Measurements from ENCODE around the gene SLC33A1. TPM values are rescaled to one million over a fixed set of nuclear protein-coding genes. Genes with fewer than 3 reads are reported as not detected.

Gene SLC33A1
- total and polyA plus RNA-seq, 10 of the 15 experiments (the other 5 are each of a cell fraction or from before 2014, with no cell fraction given), result 6.4 to 25.2 (median 19.8) TPM

DNA sequence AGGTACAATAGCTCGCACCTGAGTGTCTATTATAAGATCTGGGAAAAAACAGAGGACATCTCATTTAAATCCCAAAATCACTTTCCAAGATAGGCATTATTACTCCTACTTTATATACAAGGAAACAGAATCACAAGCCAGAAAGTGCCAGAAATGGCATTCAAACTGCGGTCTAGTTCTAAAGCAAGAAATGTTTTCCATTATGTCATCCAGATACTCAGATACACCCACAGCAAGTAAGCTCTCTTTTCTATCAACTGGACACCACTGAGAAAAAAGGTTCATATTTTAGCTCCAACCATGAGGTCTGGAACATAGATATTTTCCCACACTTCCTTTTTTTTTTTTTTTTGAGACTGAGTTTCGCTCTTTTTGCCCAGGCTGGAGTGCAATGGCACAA, 8.1 kb downstream of the SLC33A1 start:
- Histone ChIP-seq H4K20me1 (ENCODE audit: control insufficient read depth, insufficient read depth) (no peaks in the 10 kb centered on the region), H3K27me3 (replicated peaks in 1 of 2; ENCODE audit: control insufficient read depth in 2 of 2, insufficient read depth in 2 of 2, low read length in 1 of 2) (no peaks in the 10 kb centered on the region), H3K9me3 (replicated peaks; ENCODE audit: control insufficient read depth, insufficient read depth, low read length) (no peaks in the 10 kb centered on the region), H3K27ac (ENCODE audit: control insufficient read depth, insufficient read depth) (no peak overlapping the region), H3K9ac (ENCODE audit: control insufficient read depth, insufficient read depth, low read length) (peak overlapping the region; percentile 40; the same call in 1 of the 2 replicates), H2AFZ (ENCODE audit: control insufficient read depth, low read depth, low read length) (no peak overlapping the region), H3K4me1 (ENCODE audit: control insufficient read depth, insufficient read depth, low read length) (peaks cover 11% of the 10 kb centered on the region), H3K4me2 (ENCODE audit: control insufficient read depth, insufficient read depth) (peak overlapping the region; percentile 42), H3K79me2 (ENCODE audit: control insufficient read depth, insufficient read depth, low read length) (peaks cover 67% of the 10 kb centered on the region), H3K4me3 (0 out of 2 replicates have a peak overlapping the region, but pooled peaks have one; percentile 32), H3K36me3 (ENCODE audit: control insufficient read depth in 2 of 2, insufficient read depth in 2 of 2, low read length in 1 of 2) (peaks cover 0 to 6% of the 10 kb centered on the region in 2 experiments; a peak in 1 of 4 replicates)
- WGBS (ENCODE audit: insufficient coverage, insufficient replicate concordance, low lambda C conversion rate, missing lambda C conversion rate), result 95% methylated on average over 2 of the region's 3 CpGs
- ChIA-PET RAD21 (ENCODE audit: unreplicated experiment) (interaction anchor here (0.7 to 1.2 kb wide), 6 partner anchors 8 to 40 kb away, joined by 3 to 5 read pairs (median 3); partner anchors contain the start of genes C3orf33, GMPS and SLC33A1), SMC1A (ENCODE audit: uncharacterized antibody, unreplicated experiment) (interaction anchor here (0.7 to 1.2 kb wide), 2 partner anchors 21 to 714 kb away, joined by 3 to 4 read pairs; no protein-coding TSS in a partner anchor), POLR2A (interaction anchor here (0.7 to 1.4 kb wide), 4 partner anchors 11 to 27 kb away, joined by 3 to 5 read pairs (median 4); partner anchors contain the start of gene GMPS), CTCF (interaction anchor here (0.8 to 3.0 kb wide), 2 partner anchors 19 to 40 kb away, joined by 3 to 18 read pairs; partner anchors contain the start of gene C3orf33)
- no peak for FAIRE-seq
- peak; percentile 63 for ATAC-seq
- DNase-seq (ENCODE audit: low read depth, low spot score), result no peak
- no TSS peak for BruUV-seq (replicated peaks)
- in situ Hi-C loops (cut with MboI), result no loop called here
- intact Hi-C loops (cut with micrococcal nuclease; ENCODE audit: unreplicated experiment), result no loop called here
- TF ChIP-seq MTA2 (IDR thresholded peaks at IDR 0.05; ENCODE audit: low read depth) (peak; percentile 41; the same call in 1 of the 2 replicates), IKZF2 (IDR thresholded peaks at IDR 0.05) (peak; percentile 21 to 49; a peak in 2 of 4 replicates), MEF2B (IDR thresholded peaks at IDR 0.05; ENCODE audit: partially characterized antibody, poor library complexity, severe bottlenecking) (peak; percentile 48), RAD51 (IDR thresholded peaks at IDR 0.05) (0 out of 2 replicates have a peak, but pooled peaks have one; percentile 8), RUNX3 (IDR thresholded peaks at IDR 0.05; ENCODE audit: low read length) (peak; percentile 69; the same call in 1 of the 2 replicates), STAT3 (IDR thresholded peaks at IDR 0.05; ENCODE audit: low read depth, low read length) (no peak), HDGF (IDR thresholded peaks at IDR 0.05) (no peak), SMAD1 (IDR thresholded peaks at IDR 0.05; ENCODE audit: low read depth, partially characterized antibody) (no peak), ZNF622 (IDR thresholded peaks at IDR 0.05) (no peak), MTA3 (IDR thresholded peaks at IDR 0.05; ENCODE audit: borderline replicate concordance, low read length) (no peak), ZBED1 (IDR thresholded peaks at IDR 0.05; ENCODE audit: borderline replicate concordance) (peak; percentile 26; the same call in 1 of the 2 replicates), ATF7 (IDR thresholded peaks at IDR 0.05; ENCODE audit: low read depth) (peak; percentile 95), DPF2 (IDR thresholded peaks at IDR 0.05) (peak; percentile 35; the same call in 1 of the 2 replicates)
- TF ChIP-seq, protein P1, sequence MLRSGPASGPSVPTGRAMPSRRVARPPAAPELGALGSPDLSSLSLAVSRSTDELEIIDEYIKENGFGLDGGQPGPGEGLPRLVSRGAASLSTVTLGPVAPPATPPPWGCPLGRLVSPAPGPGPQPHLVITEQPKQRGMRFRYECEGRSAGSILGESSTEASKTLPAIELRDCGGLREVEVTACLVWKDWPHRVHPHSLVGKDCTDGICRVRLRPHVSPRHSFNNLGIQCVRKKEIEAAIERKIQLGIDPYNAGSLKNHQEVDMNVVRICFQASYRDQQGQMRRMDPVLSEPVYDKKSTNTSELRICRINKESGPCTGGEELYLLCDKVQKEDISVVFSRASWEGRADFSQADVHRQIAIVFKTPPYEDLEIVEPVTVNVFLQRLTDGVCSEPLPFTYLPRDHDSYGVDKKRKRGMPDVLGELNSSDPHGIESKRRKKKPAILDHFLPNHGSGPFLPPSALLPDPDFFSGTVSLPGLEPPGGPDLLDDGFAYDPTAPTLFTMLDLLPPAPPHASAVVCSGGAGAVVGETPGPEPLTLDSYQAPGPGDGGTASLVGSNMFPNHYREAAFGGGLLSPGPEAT (IDR thresholded peaks at IDR 0.05; ENCODE audit: low read depth), result peak; percentile 44
- TF ChIP-seq, protein P2, sequence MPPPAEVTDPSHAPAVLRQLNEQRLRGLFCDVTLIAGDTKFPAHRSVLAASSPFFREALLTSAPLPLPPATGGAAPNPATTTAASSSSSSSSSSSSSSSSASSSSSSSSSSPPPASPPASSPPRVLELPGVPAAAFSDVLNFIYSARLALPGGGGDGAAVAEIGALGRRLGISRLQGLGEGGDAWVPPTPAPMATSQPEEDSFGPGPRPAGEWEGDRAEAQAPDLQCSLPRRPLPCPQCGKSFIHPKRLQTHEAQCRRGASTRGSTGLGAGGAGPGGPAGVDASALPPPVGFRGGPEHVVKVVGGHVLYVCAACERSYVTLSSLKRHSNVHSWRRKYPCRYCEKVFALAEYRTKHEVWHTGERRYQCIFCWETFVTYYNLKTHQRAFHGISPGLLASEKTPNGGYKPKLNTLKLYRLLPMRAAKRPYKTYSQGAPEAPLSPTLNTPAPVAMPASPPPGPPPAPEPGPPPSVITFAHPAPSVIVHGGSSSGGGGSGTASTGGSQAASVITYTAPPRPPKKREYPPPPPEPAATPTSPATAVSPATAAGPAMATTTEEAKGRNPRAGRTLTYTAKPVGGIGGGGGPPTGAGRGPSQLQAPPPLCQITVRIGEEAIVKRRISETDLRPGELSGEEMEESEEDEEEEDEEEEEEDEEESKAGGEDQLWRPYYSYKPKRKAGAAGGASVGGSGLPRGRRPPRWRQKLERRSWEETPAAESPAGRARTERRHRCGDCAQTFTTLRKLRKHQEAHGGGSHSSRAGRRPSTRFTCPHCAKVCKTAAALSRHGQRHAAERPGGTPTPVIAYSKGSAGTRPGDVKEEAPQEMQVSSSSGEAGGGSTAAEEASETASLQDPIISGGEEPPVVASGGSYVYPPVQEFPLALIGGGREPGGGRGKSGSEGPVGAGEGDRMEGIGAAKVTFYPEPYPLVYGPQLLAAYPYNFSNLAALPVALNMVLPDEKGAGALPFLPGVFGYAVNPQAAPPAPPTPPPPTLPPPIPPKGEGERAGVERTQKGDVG (CRISPR knock-in tag; IDR thresholded peaks at IDR 0.05), result no peak
- TF ChIP-seq, protein P3, sequence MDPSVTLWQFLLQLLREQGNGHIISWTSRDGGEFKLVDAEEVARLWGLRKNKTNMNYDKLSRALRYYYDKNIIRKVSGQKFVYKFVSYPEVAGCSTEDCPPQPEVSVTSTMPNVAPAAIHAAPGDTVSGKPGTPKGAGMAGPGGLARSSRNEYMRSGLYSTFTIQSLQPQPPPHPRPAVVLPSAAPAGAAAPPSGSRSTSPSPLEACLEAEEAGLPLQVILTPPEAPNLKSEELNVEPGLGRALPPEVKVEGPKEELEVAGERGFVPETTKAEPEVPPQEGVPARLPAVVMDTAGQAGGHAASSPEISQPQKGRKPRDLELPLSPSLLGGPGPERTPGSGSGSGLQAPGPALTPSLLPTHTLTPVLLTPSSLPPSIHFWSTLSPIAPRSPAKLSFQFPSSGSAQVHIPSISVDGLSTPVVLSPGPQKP (IDR thresholded peaks at IDR 0.05; ENCODE audit: low read depth, low read length), result no peak

Data from GM12878 (cell line).